Lung microvascular endothelial cell (primary cell): ENCODE data around the gene IL19. TPM values are rescaled to one million over a fixed set of nuclear protein-coding genes. Genes with fewer than 3 reads are reported as not detected.

ENCODE experiments used
- DNase-seq, 2 donors: peaks; one replicate each; pipeline versions ENCODE4 v3.0.0 to v3.0.0-alpha.2; 2010; ENCODE audit warnings: low read depth in 2 of 2
- total RNA-seq: library from RNA; depleted of rRNA; stranded (reverse); fragments of >200 nt; gene quantifications from 2 replicates; pipeline ENCODE4 v1.2.1, GENCODE V29; 2014

Gene IL19
- total RNA-seq, 1 donor from 2014 or later: not detected

GRCh38 chr1:206887701-206888100 lies 117.1 kb downstream of the IL19 start:
- DNase-seq: no peak

- peak; percentile 64 to 86 for DNase-seq
Observed at GRCh38 chr1:206890125-206891060, 119.8 kb downstream of the IL19 start.

- no peak for DNase-seq
Observed at GRCh38 chr1:206891412-206891811, 120.8 kb downstream of the IL19 start.

Other genes starting within 250 kb of the IL19 start
- 34.2 and 45.4 TPM in 2 replicates for gene EIF2D, start 158.3 kb upstream of the IL19 start, total RNA-seq
- 8.3 and 10.9 TPM in 2 replicates for gene DYRK3, start 135.2 kb upstream of the IL19 start, total RNA-seq
- 24.6 and 30.2 TPM in 2 replicates for gene MAPKAPK2, start 85.9 kb upstream of the IL19 start, total RNA-seq
- not detected in 2 replicates for gene IL10, start 1.7 kb downstream of the IL19 start, total RNA-seq
- gene IL20, start 94.8 kb downstream of the IL19 start, total RNA-seq: not detected in 2 replicates
- gene IL24, start 126.7 kb downstream of the IL19 start, total RNA-seq: not detected in 2 replicates
- gene FCMR, start 151.2 kb downstream of the IL19 start, total RNA-seq: not detected in 2 replicates
- not detected in 2 replicates for gene PIGR, start 175.7 kb downstream of the IL19 start, total RNA-seq
- gene FCAMR, start 199.7 kb downstream of the IL19 start, total RNA-seq: not detected in 2 replicates